ENCODE results near the gene RCAN1.
"Not testable (repeated sequence)": the region's sequence is repeated elsewhere in the genome, so short reads cannot be mapped to it uniquely, and the experiment has no call there.

Gene RCAN1

DNA sequence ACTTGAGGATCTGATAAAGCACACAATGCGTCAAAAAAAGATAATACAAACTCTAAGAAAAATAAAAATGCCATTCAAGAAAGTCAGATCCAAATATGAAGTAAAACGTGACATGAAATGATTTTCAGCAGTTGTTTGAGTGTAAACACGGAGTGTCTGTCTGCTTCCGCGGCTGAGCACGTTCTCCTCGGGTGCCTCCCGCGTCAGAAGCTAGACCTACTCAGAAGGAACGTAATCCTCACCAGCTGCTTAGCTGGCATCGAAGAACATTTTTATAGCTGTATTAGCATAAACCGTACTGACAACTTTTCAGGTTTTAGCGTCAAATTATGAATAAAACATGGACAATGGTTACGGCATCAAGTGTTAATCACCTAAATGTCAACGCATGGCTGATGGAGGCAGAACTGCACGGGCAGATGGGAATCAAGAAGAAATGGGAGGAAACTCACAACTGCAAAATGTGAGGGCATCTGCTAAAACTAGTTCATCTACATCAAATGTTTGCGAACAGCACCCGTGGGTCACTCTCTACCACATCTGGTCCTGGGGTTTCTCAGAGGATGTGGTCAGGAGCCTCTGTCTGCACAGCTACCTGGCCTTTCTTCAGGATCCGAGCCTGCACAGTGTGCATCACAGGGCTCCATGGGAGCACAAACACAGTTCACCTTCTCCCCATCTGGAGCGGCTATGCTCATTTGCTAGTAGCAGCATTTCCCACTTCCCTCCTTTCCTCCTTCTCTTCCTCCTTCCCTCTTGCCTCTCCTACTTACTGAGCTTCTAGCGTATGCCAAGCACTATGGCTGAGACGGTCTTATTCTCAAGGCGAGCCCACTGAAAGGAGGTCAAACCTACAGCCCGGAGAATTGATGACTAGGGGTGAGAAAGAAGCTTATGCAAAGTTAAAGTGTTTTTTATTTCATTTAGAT lies 40.0 kb downstream of the RCAN1 start:
- H3K4me1 ChIP-seq (ENCODE audit: control extremely low read depth in 1 of 4, control insufficient read depth in 4 of 4, insufficient read depth in 4 of 4, low read length in 3 of 4) = peaks cover 0 to 8% (median 4%) of the 10 kb centered on the region in 4 experiments
- peaks cover 0 to 6% (median 0%) of the 10 kb centered on the region in 5 experiments for H3K9me3 ChIP-seq (ENCODE audit: control extremely low read depth in 1 of 5, control insufficient read depth in 4 of 5, insufficient read depth in 2 of 5, low read depth in 1 of 5, low read length in 4 of 5)
- no peak overlapping the region for H3K4me3 ChIP-seq (ENCODE audit: control insufficient read depth in 1 of 7, extremely low read depth in 1 of 7, insufficient read depth in 4 of 7, low read depth in 2 of 7, low read length in 6 of 7)
- no peaks in the 10 kb centered on the region for H3K36me3 ChIP-seq (ENCODE audit: control insufficient read depth in 4 of 4, insufficient read depth in 4 of 4, low read length in 3 of 4)
- POLR2A ChIA-PET = no interaction called here
- WGBS (ENCODE audit: insufficient coverage) = 89% methylated on average over 22 of the region's 24 CpGs
- DNase-seq = no peak
- no peak overlapping the region for H3K27ac ChIP-seq (ENCODE audit: insufficient read depth in 1 of 2, low read depth in 1 of 2, low read length in 2 of 2, poor library complexity in 1 of 2, severe bottlenecking in 2 of 2)
- CTCF ChIA-PET = interaction anchor here (0.7 to 2.3 kb wide), 4 partner anchors 8 to 57 kb away, joined by 3 to 7 read pairs (median 4); no protein-coding TSS in a partner anchor
- H3K27me3 ChIP-seq (replicated peaks in 2 of 5; ENCODE audit: control insufficient read depth in 4 of 5, insufficient read depth in 5 of 5, low read length in 4 of 5) = no peaks in the 10 kb centered on the region

DNA sequence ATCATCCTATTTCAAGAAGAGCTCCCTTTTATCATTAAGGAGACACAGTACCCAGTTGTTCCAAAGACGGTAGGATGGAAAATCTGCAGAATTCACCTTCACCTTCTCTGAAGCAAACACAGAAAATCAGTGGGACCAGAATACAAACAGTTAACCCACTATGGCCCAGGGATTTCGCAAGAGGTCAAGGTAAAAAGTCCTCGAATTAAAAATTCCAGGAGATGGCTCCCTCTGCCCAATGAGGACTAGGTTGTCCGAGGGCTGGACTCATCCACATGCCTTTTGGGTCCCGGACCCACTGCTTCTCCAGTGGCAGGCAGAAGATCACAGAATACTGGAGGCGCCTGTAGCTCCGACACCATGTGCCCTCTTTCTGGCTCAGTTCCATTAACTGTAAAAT lies 42.9 kb downstream of the RCAN1 start:
- Histone ChIP-seq H3K4me3 (ENCODE audit: control insufficient read depth in 1 of 7, extremely low read depth in 1 of 7, insufficient read depth in 4 of 7, low read depth in 2 of 7, low read length in 6 of 7) (no peak overlapping the region), H3K4me1 (ENCODE audit: control extremely low read depth in 1 of 4, control insufficient read depth in 4 of 4, insufficient read depth in 4 of 4, low read length in 3 of 4) (peaks cover 3 to 23% (median 11%) of the 10 kb centered on the region in 4 experiments), H3K9me3 (ENCODE audit: control extremely low read depth in 1 of 5, control insufficient read depth in 4 of 5, insufficient read depth in 2 of 5, low read depth in 1 of 5, low read length in 4 of 5) (peaks cover 0 to 6% (median 0%) of the 10 kb centered on the region in 5 experiments), H3K27me3 (replicated peaks in 2 of 5; ENCODE audit: control insufficient read depth in 4 of 5, insufficient read depth in 5 of 5, low read length in 4 of 5) (no peaks in the 10 kb centered on the region), H3K27ac (ENCODE audit: insufficient read depth in 1 of 2, low read depth in 1 of 2, low read length in 2 of 2, poor library complexity in 1 of 2, severe bottlenecking in 2 of 2) (no peak overlapping the region), H3K36me3 (ENCODE audit: control insufficient read depth in 4 of 4, insufficient read depth in 4 of 4, low read length in 3 of 4) (no peaks in the 10 kb centered on the region)
- CTCF ChIA-PET = interaction anchor here (0.8 kb wide), 1 partner anchor 31 kb away, joined by 3 read pairs; no protein-coding TSS in a partner anchor
- no peak for DNase-seq
- WGBS (ENCODE audit: insufficient coverage) = 100% methylated on average over 7 of the region's 7 CpGs
- POLR2A ChIA-PET = no interaction called here

DNA sequence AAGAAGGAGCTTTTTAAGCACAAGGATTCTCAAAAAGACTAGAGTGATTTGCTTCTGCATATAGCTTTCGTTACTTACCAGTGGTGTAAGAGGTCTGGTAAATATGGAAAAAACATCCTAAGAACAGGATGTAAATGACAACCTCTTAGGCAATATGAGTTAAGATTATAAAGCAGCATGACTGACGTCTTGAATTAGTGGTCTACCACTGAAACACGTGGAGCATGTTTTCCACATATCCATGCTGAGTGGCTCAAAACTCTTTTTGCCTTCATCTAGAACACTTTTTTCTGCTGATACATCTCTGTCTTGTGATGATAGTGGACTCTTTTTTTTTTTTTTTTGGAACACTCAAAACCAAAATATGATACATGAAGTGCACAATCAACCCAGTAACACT lies 44.6 kb downstream of the RCAN1 start:
- 0% methylated on average over 2 of the region's 3 CpGs for WGBS (ENCODE audit: insufficient coverage)
- Histone ChIP-seq H3K27ac (ENCODE audit: insufficient read depth in 1 of 2, low read depth in 1 of 2, low read length in 2 of 2, poor library complexity in 1 of 2, severe bottlenecking in 2 of 2) (no peak overlapping the region), H3K9me3 (ENCODE audit: control extremely low read depth in 1 of 5, control insufficient read depth in 4 of 5, insufficient read depth in 2 of 5, low read depth in 1 of 5, low read length in 4 of 5) (peaks cover 0 to 6% (median 0%) of the 10 kb centered on the region in 5 experiments), H3K4me3 (ENCODE audit: control insufficient read depth in 1 of 7, extremely low read depth in 1 of 7, insufficient read depth in 4 of 7, low read depth in 2 of 7, low read length in 6 of 7) (peak overlapping the region in 2 of 7 experiments; percentile 1 to 29), H3K36me3 (ENCODE audit: control insufficient read depth in 4 of 4, insufficient read depth in 4 of 4, low read length in 3 of 4) (no peaks in the 10 kb centered on the region), H3K27me3 (replicated peaks in 2 of 5; ENCODE audit: control insufficient read depth in 4 of 5, insufficient read depth in 5 of 5, low read length in 4 of 5) (no peaks in the 10 kb centered on the region), H3K4me1 (ENCODE audit: control extremely low read depth in 1 of 4, control insufficient read depth in 4 of 4, insufficient read depth in 4 of 4, low read length in 3 of 4) (peaks cover 3 to 23% (median 11%) of the 10 kb centered on the region in 4 experiments)
- ChIA-PET POLR2A (interaction anchor here (0.7 kb wide), 1 partner anchor 1472 kb away, joined by 3 read pairs; no protein-coding TSS in a partner anchor), CTCF (interaction anchor here (1.2 kb wide), 1 partner anchor 12 kb away, joined by 4 read pairs; no protein-coding TSS in a partner anchor)
- peak; percentile 59 to 91 (median 85) for DNase-seq

DNA sequence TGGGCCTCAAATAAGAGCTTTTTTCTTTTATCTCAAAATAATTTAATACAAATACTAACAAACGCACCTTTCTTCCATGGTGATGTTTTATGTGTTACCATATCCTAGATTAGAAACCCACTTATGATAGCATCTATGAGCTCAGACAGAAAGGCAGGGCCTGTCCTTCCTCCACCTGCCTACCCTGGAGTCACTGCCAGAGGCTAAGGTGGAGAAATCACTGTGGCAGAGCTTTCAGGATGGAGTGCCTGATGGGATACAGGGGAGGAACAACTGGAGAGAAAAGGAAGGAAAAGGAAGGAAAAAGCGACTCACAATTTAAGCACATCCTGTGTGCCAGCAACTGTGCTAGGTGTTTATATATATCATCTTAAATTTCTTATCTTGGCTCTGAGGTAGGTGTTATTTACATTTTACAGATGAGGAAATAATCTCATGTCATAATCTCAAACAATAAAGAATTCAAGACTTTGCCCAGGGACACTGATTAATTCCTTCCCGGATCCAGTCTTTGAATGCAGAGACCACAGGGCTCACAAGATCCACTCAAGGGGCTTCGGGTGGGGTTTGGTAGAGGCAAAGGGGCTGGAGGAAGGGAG lies 45.4 kb downstream of the RCAN1 start:
- CTCF ChIA-PET = interaction anchor here (1.0 to 1.8 kb wide), 3 partner anchors 11 to 33 kb away, joined by 3 to 5 read pairs (median 4); no protein-coding TSS in a partner anchor
- peaks cover 0 to 6% (median 0%) of the 10 kb centered on the region in 5 experiments for H3K9me3 ChIP-seq (ENCODE audit: control extremely low read depth in 1 of 5, control insufficient read depth in 4 of 5, insufficient read depth in 2 of 5, low read depth in 1 of 5, low read length in 4 of 5)
- H3K36me3 ChIP-seq (ENCODE audit: control insufficient read depth in 4 of 4, insufficient read depth in 4 of 4, low read length in 3 of 4) = no peaks in the 10 kb centered on the region
- H3K4me3 ChIP-seq (ENCODE audit: control insufficient read depth in 1 of 7, extremely low read depth in 1 of 7, insufficient read depth in 4 of 7, low read depth in 2 of 7, low read length in 6 of 7) = peak overlapping the region in 1 of 7 experiments; percentile 19
- H3K27ac ChIP-seq (ENCODE audit: insufficient read depth in 1 of 2, low read depth in 1 of 2, low read length in 2 of 2, poor library complexity in 1 of 2, severe bottlenecking in 2 of 2) = no peak overlapping the region
- POLR2A ChIA-PET = no interaction called here
- H3K27me3 ChIP-seq (replicated peaks in 2 of 5; ENCODE audit: control insufficient read depth in 4 of 5, insufficient read depth in 5 of 5, low read length in 4 of 5) = no peaks in the 10 kb centered on the region
- no peak for DNase-seq
- WGBS (ENCODE audit: insufficient coverage) = 100% methylated on average over 1 of the region's 4 CpGs
- H3K4me1 ChIP-seq (ENCODE audit: control extremely low read depth in 1 of 4, control insufficient read depth in 4 of 4, insufficient read depth in 4 of 4, low read length in 3 of 4) = peaks cover 3 to 23% (median 11%) of the 10 kb centered on the region in 4 experiments

DNA sequence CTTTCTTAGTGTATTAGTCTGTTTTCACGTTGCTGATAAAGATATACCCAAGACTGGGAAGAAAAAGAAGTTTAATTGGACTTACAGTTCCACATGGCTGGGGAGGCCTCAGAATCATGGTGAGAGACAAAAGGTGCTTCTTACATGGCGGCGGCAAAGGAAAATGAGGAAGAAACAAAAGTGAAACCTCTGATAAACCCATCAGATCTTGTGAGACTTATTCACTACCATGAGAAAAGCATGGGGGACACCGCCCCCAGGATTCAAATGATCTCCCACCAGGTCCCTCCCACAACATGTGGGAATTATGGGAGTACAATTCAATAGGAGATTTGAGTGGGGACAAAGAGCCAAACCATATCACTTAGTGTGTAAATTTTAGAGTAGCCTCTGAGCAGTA lies 46.1 kb downstream of the RCAN1 start:
- H3K4me3 ChIP-seq (ENCODE audit: control insufficient read depth in 1 of 7, extremely low read depth in 1 of 7, insufficient read depth in 4 of 7, low read depth in 2 of 7, low read length in 6 of 7); POLR2A ChIA-PET; H3K9me3 ChIP-seq (ENCODE audit: control extremely low read depth in 1 of 5, control insufficient read depth in 4 of 5, insufficient read depth in 2 of 5, low read depth in 1 of 5, low read length in 4 of 5); H3K27ac ChIP-seq (ENCODE audit: insufficient read depth in 1 of 2, low read depth in 1 of 2, low read length in 2 of 2, poor library complexity in 1 of 2, severe bottlenecking in 2 of 2); H3K27me3 ChIP-seq (replicated peaks in 2 of 5; ENCODE audit: control insufficient read depth in 4 of 5, insufficient read depth in 5 of 5, low read length in 4 of 5); H3K36me3 ChIP-seq (ENCODE audit: control insufficient read depth in 4 of 4, insufficient read depth in 4 of 4, low read length in 3 of 4): not testable (repeated sequence)
- no CpG with 5 or more reads among the region's 4 CpGs for WGBS (ENCODE audit: insufficient coverage)
- peaks cover 3 to 23% (median 11%) of the 10 kb centered on the region in 4 experiments for H3K4me1 ChIP-seq (ENCODE audit: control extremely low read depth in 1 of 4, control insufficient read depth in 4 of 4, insufficient read depth in 4 of 4, low read length in 3 of 4)
- CTCF ChIA-PET = interaction anchor here (0.9 to 1.8 kb wide), 3 partner anchors 14 to 34 kb away, joined by 3 to 5 read pairs (median 4); no protein-coding TSS in a partner anchor
- peak in 2 of 3 donors; percentile 49 to 58 for DNase-seq

DNA sequence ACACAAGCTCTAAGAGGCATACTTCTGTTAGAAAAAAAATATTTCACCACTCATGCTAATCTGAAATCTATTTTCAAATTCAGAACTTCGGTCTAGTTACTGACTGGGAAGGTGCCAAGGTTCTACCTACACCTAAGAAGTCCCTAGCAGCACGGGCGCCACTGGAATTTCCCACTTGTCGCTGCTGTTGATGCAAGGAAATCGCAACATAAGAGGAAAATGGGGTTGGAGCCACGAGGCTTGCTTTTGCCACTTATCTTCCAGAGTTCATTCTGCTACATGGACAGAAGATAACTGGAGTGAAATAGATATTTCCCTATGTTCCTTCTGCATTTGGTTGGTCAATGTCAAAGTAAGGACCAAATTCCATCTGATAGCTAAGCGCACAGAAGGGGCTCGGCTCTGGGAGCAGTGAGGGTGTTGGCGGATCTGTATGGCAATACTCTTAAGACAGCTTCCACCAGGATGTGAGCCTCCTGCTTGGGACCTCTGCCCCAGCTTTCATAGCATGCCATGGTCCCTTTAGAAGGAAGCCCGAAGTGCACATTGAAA lies 47.2 kb downstream of the RCAN1 start:
- Histone ChIP-seq H3K27ac (ENCODE audit: insufficient read depth in 1 of 2, low read depth in 1 of 2, low read length in 2 of 2, poor library complexity in 1 of 2, severe bottlenecking in 2 of 2) (no peak overlapping the region), H3K36me3 (ENCODE audit: control insufficient read depth in 4 of 4, insufficient read depth in 4 of 4, low read length in 3 of 4) (no peaks in the 10 kb centered on the region), H3K4me1 (ENCODE audit: control extremely low read depth in 1 of 4, control insufficient read depth in 4 of 4, insufficient read depth in 4 of 4, low read length in 3 of 4) (peaks cover 3 to 23% (median 11%) of the 10 kb centered on the region in 4 experiments), H3K9me3 (ENCODE audit: control extremely low read depth in 1 of 5, control insufficient read depth in 4 of 5, insufficient read depth in 2 of 5, low read depth in 1 of 5, low read length in 4 of 5) (peaks cover 0 to 4% (median 0%) of the 10 kb centered on the region in 5 experiments), H3K4me3 (ENCODE audit: control insufficient read depth in 1 of 7, extremely low read depth in 1 of 7, insufficient read depth in 4 of 7, low read depth in 2 of 7, low read length in 6 of 7) (no peak overlapping the region), H3K27me3 (replicated peaks in 2 of 5; ENCODE audit: control insufficient read depth in 4 of 5, insufficient read depth in 5 of 5, low read length in 4 of 5) (no peaks in the 10 kb centered on the region)
- ChIA-PET POLR2A (no interaction called here), CTCF (interaction anchor here (0.6 to 1.8 kb wide), 4 partner anchors 13 to 38 kb away, joined by 3 to 5 read pairs (median 4); no protein-coding TSS in a partner anchor)
- WGBS (ENCODE audit: insufficient coverage) = 97% methylated on average over 6 of the region's 10 CpGs
- DNase-seq = no peak

All from common myeloid progenitor, CD34-positive (primary cell).